DND-41 (cell line): ENCODE results near the gene WTIP.

Source experiments
- ATAC-seq: fragments of 200-7000 bp; cut with Tn5 transposase; 3 replicates; pipeline ENCODE4 v1.9.1; 2021; ENCODE audit warnings: low read depth; ENCODE audit not compliant: insufficient read depth
- DNase-seq: peaks from one replicate; pipeline ENCODE4 v3.0.0-alpha.2; 2020
- H2AFZ ChIP-seq: 2 replicates; pipeline ENCODE4 v1.6.0; 2012; ENCODE audit warnings: low read depth, low read length
- H3K27ac ChIP-seq: 2 replicates; pipeline ENCODE4 v1.5.1; 2012; ENCODE audit warnings: low read length, inconsistent platforms
- H3K27me3 ChIP-seq: fragments of 200-600 bp; sonication (generic); 2 replicates; pipeline ENCODE4 v1.6.0; 2012; ENCODE audit warnings: low read length, mild to moderate bottlenecking, inconsistent platforms; ENCODE audit not compliant: insufficient read depth, poor library complexity
- H3K36me3 ChIP-seq: 2 replicates; pipeline ENCODE4 v1.5.1; 2012; ENCODE audit warnings: low read length, inconsistent platforms; ENCODE audit not compliant: insufficient read depth
- H3K4me1 ChIP-seq: 2 replicates; pipeline ENCODE4 v1.5.1; 2012; ENCODE audit warnings: mild to moderate bottlenecking, low read length; ENCODE audit not compliant: insufficient read depth
- H3K4me2 ChIP-seq: 2 replicates; pipeline ENCODE4 v1.6.0; 2012; ENCODE audit warnings: mild to moderate bottlenecking, moderate library complexity, low read length, inconsistent platforms; ENCODE audit not compliant: insufficient read depth
- H3K4me3 ChIP-seq, 2 experiments: fragments of 200-600 bp in 1 of 2; shearing (Covaris generic) in 1 of 2; 2 replicates each; pipeline ENCODE4 v1.5.1; 2012 to 2016; ENCODE audit warnings: inconsistent platforms in 2 of 2, low read length in 2 of 2, mild to moderate bottlenecking in 2 of 2, low read depth in 1 of 2, moderate library complexity in 1 of 2
- H3K79me2 ChIP-seq: 2 replicates; pipeline ENCODE4 v1.6.0; 2012; ENCODE audit warnings: low read length, inconsistent platforms; ENCODE audit not compliant: insufficient read depth
- H3K9ac ChIP-seq: 2 replicates; pipeline ENCODE4 v1.6.0; 2012; ENCODE audit warnings: low read depth, mild to moderate bottlenecking, inconsistent platforms, low read length, moderate library complexity
- H3K9me3 ChIP-seq: 2 replicates; pipeline ENCODE4 v1.5.1; 2012; ENCODE audit warnings: low read length, moderate library complexity, mild to moderate bottlenecking, inconsistent platforms; ENCODE audit not compliant: insufficient read depth, severe bottlenecking
- H4K20me1 ChIP-seq: 2 replicates; pipeline ENCODE4 v1.6.0; 2012; ENCODE audit warnings: low read length; ENCODE audit not compliant: insufficient read depth
- EZH2 ChIP-seq: IDR thresholded peaks from 3 replicates; pipeline ENCODE4 v1.6.1; 2012; ENCODE audit warnings: borderline replicate concordance, low read depth, mild to moderate bottlenecking, moderate library complexity, low read length, inconsistent platforms; ENCODE audit not compliant: severe bottlenecking
- TF ChIP-seq, protein P1 (sequence below): IDR thresholded peaks from 2 replicates; pipeline ENCODE4 v1.5.1; 2012; ENCODE audit warnings: borderline replicate concordance, low read length, moderate library complexity, mild to moderate bottlenecking; ENCODE audit not compliant: poor library complexity, severe bottlenecking; ENCODE audit errors: extremely low read depth

WTIP gene

DNA sequence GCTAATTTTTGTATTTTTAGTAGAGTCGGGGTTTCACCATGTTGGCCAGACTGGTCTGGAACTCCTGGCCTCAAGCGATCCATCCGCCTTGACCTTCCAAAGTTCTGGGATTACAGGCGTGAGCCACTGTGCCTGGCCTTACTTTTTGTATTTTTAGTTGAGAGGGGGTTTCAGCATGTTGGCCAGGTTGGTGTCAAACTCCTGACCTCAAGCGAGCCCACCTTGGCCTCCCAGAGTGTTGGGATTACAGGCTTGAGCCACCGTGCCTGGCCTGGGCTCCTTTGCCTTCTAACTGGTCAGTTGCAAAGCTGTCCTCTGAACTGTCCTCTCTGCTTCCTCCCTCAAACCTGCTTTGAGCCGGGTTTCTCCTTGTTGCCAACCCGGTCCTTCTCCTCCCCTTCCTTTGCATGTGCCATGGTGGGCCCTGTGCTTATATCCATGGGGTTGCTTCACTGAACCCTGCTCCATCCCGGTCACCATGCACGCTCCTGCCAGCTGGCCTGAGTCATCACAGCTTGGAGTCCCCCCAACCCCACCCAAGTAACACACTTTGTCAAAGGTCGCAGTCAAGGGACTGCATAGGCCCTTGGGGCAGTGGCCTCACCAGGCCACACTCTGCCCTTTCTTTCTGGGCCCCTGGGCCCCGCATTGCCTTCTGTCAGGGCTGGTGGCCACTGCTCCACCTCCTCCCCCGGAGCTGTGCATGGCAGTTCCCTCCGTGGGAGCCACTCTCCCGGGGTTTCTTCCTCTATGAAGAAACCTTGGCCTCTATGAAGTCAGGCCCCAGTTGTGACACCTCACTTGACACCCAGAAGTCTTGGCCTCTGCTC, 21.2 kb downstream of the WTIP start:
- Histone ChIP-seq H3K4me3 (no peak overlapping the region), H3K27me3 (no peaks in the 10 kb centered on the region), H3K9ac (no peak overlapping the region), H3K9me3 (no peaks in the 10 kb centered on the region), H3K4me2 (no peak overlapping the region), H3K4me1 (peaks cover 5% of the 10 kb centered on the region), H3K79me2 (no peaks in the 10 kb centered on the region), H3K36me3 (no peaks in the 10 kb centered on the region), H3K27ac (no peak overlapping the region), H2AFZ (no peak overlapping the region), H4K20me1 (0 out of 2 replicates have a peak, but pooled peaks cover 8% of the 10 kb centered on the region)
- no peak for DNase-seq
- TF ChIP-seq, protein P1, sequence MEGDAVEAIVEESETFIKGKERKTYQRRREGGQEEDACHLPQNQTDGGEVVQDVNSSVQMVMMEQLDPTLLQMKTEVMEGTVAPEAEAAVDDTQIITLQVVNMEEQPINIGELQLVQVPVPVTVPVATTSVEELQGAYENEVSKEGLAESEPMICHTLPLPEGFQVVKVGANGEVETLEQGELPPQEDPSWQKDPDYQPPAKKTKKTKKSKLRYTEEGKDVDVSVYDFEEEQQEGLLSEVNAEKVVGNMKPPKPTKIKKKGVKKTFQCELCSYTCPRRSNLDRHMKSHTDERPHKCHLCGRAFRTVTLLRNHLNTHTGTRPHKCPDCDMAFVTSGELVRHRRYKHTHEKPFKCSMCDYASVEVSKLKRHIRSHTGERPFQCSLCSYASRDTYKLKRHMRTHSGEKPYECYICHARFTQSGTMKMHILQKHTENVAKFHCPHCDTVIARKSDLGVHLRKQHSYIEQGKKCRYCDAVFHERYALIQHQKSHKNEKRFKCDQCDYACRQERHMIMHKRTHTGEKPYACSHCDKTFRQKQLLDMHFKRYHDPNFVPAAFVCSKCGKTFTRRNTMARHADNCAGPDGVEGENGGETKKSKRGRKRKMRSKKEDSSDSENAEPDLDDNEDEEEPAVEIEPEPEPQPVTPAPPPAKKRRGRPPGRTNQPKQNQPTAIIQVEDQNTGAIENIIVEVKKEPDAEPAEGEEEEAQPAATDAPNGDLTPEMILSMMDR, result no peak
- no peak for ATAC-seq

DNA sequence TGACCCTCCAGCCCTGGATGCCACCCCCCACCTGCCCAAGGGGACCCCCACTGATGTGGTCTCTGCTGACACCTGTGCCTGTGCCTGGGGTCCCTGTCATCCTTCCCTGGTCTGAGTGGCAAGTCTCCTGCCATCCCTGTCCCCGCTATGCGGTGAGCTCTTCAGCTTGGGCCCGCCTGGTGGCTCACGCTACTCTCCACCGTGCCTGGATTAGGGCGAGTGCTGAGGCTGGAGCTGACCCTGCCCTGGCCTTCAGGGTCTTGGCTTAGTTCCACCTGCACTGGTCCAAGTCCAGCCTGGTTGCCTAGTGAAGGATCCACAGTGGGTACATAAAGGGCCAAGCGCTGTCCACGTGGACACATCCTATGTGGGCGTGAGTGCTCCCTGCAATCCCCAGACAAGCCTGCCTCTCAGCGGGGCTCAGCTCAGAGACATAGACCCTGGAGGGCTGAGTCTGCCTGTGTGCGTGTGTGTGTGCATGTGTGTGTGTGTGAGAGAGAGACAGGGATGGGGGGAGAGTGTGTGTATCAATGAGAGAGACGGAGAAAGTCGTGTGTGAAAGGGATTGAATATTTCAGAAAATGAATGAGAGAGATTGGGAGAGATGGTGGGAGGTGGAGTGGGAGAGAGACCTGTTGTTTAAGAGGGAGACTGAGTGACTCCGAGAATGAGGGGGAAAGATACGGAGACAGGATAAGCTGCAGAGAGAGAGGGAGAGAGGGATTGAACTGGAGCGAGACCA, 22.1 kb downstream of the WTIP start:
- Histone ChIP-seq H4K20me1 (0 out of 2 replicates have a peak, but pooled peaks cover 8% of the 10 kb centered on the region), H3K79me2 (no peaks in the 10 kb centered on the region), H3K27me3 (no peaks in the 10 kb centered on the region), H2AFZ (no peak overlapping the region), H3K9me3 (no peaks in the 10 kb centered on the region), H3K4me3 (no peak overlapping the region), H3K4me2 (no peak overlapping the region), H3K27ac (no peak overlapping the region), H3K9ac (no peak overlapping the region), H3K36me3 (no peaks in the 10 kb centered on the region), H3K4me1 (peaks cover 5% of the 10 kb centered on the region)
- TF ChIP-seq, protein P1, result no peak
- no peak for TF ChIP-seq EZH2
- DNase-seq (no peak), ATAC-seq (no peak)

DNA sequence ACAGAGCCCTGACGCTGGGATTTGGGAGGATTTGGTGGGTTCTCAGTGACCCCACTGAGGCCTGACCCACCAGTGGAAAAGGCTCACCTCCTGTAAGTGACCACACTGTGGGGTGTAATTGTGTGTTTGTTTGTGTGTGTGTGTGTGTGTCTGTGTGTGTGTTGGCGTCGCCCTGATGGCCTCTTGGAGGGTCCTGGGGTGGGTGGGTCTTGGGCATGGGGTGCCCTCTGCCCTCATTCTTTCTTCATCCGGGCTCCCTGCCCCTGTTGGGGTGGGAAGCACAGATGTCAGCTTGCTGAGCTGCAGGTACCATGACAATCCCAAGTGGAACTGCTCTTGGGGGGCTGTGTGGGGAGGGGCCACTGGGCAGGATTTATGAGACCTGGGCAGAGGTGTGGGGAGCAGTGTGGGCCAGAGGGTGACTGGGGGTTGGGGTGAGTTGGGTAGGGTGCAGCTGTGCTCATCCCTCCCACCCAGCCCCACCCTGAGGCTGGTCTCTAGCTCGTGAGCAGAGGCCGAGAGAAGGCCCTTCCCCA, 22.8 kb downstream of the WTIP start:
- Histone ChIP-seq H3K4me3 (no peak overlapping the region), H4K20me1 (0 out of 2 replicates have a peak, but pooled peaks cover 8% of the 10 kb centered on the region), H3K9ac (no peak overlapping the region), H3K4me1 (peaks cover 5% of the 10 kb centered on the region), H3K79me2 (no peaks in the 10 kb centered on the region), H3K9me3 (no peaks in the 10 kb centered on the region), H3K27ac (no peak overlapping the region), H3K27me3 (no peaks in the 10 kb centered on the region), H2AFZ (no peak overlapping the region), H3K36me3 (no peaks in the 10 kb centered on the region), H3K4me2 (no peak overlapping the region)
- no peak for TF ChIP-seq EZH2
- TF ChIP-seq, protein P1, result no peak
- DNase-seq, result no peak
- no peak for ATAC-seq
